22Rv1 (cell line): ENCODE results near the gene XRCC2.

Experiments used
- ZFX ChIP-seq: fragments of 450-650 bp; IDR thresholded peaks from 2 replicates; pipeline ENCODE4 v1.6.1; 2017; ENCODE audit warnings: antibody characterized with exemption, borderline replicate concordance
- TF ChIP-seq, protein P1 (sequence below): fragments of 450-650 bp; IDR thresholded peaks from 2 replicates; pipeline ENCODE4 v1.5.1; 2017; ENCODE audit warnings: mild to moderate bottlenecking

DNA sequence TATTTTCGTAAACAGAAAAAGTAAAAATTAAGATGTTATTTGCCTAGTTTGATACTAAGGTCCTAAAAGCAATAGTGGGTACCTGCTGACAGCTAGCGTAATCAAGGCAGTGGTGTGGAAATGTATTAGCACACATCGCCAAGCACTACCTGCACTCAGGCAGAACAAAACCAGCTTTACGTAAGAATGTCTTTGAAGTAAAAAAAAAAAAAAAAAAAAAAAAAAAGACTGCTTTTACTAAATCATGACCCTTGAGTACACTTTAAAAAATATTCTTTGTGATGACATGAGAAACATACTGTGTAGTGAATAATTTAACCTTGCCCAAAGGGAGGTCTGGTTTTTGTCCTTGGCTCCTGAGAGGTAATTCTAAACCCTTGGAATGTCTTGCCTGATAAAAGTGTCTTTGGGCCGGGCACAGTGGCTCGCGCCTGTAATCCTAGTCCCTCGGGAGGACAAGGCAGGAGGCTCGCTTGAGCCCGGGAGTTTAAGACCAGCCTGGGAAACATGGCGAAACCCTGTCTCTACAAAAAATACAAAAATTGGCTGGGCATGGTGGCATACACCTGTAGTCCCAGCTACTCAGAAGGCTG is 12.7 kb downstream of the XRCC2 start:
- TF ChIP-seq, protein P1, sequence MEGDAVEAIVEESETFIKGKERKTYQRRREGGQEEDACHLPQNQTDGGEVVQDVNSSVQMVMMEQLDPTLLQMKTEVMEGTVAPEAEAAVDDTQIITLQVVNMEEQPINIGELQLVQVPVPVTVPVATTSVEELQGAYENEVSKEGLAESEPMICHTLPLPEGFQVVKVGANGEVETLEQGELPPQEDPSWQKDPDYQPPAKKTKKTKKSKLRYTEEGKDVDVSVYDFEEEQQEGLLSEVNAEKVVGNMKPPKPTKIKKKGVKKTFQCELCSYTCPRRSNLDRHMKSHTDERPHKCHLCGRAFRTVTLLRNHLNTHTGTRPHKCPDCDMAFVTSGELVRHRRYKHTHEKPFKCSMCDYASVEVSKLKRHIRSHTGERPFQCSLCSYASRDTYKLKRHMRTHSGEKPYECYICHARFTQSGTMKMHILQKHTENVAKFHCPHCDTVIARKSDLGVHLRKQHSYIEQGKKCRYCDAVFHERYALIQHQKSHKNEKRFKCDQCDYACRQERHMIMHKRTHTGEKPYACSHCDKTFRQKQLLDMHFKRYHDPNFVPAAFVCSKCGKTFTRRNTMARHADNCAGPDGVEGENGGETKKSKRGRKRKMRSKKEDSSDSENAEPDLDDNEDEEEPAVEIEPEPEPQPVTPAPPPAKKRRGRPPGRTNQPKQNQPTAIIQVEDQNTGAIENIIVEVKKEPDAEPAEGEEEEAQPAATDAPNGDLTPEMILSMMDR = no peak
- no peak for TF ChIP-seq ZFX
